Activated CD8-positive, alpha-beta T cell treated with anti-CD3 and anti-CD28 coated beads for 36 hours (primary cell): ENCODE measurements around the gene CPA1. TPM values are rescaled to one million over a fixed set of nuclear protein-coding genes. Genes with fewer than 3 reads are reported as not detected.

Source experiments
- ATAC-seq: fragments of 200-7000 bp; cut with Tn5 transposase; one replicate; pipeline ENCODE4 v1.10.0; 2021; ENCODE audit warnings: mild to moderate bottlenecking, moderate library complexity
- CTCF ChIA-PET: fragments of 350-600 bp; sonication (Branson Sonifier 250); formaldehyde crosslinking; loops from one replicate; lab custom pipeline; 2021; ENCODE audit warnings: antibody characterized with exemption; lab: Charles Lee
- POLR2A ChIA-PET: fragments of 350-600 bp; sonication (Branson Sonifier 250); formaldehyde crosslinking; loops from one replicate; lab custom pipeline; 2021; ENCODE audit warnings: antibody characterized with exemption; lab: Charles Lee
- DNase-seq: peaks from one replicate; pipeline ENCODE4 v3.0.0-alpha.2; 2020
- H3K27ac Mint-ChIP-seq: one replicate; pipeline ENCODE4 v1.8.0; 2021; ENCODE audit warnings: mild to moderate bottlenecking, mixed read lengths
- H3K27me3 Mint-ChIP-seq: one replicate; pipeline ENCODE4 v1.8.0; 2021; ENCODE audit warnings: mixed read lengths
- H3K36me3 Mint-ChIP-seq: one replicate; pipeline ENCODE4 v1.8.0; 2021; ENCODE audit warnings: low read depth, mixed read lengths
- H3K4me1 Mint-ChIP-seq: one replicate; pipeline ENCODE4 v1.8.0; 2021; ENCODE audit warnings: low read depth, mixed read lengths
- H3K4me3 Mint-ChIP-seq: one replicate; pipeline ENCODE4 v1.8.0; 2021; ENCODE audit warnings: mild to moderate bottlenecking, moderate library complexity, mixed read lengths
- H3K9me3 Mint-ChIP-seq: one replicate; pipeline ENCODE4 v1.8.0; 2021; ENCODE audit warnings: mixed read lengths
- intact Hi-C: fragments of 100-400 bp; cut with micrococcal nuclease; formaldehyde crosslinking; loops from one replicate; pipeline ENCODE4 v1.10.0; 2022
- total RNA-seq, 2 experiments: library from RNA; stranded (reverse); gene quantifications; one replicate each; pipeline ENCODE4 v1.2.3, GENCODE V29; 2021
- TF ChIP-seq, protein P1 (sequence below): fragments of 200-600 bp; IDR thresholded peaks from one replicate; pipeline ENCODE4 v1.8.0; 2022; ENCODE audit warnings: antibody characterized with exemption, mild to moderate bottlenecking

The CPA1 gene
- total RNA-seq: not detected

DNA sequence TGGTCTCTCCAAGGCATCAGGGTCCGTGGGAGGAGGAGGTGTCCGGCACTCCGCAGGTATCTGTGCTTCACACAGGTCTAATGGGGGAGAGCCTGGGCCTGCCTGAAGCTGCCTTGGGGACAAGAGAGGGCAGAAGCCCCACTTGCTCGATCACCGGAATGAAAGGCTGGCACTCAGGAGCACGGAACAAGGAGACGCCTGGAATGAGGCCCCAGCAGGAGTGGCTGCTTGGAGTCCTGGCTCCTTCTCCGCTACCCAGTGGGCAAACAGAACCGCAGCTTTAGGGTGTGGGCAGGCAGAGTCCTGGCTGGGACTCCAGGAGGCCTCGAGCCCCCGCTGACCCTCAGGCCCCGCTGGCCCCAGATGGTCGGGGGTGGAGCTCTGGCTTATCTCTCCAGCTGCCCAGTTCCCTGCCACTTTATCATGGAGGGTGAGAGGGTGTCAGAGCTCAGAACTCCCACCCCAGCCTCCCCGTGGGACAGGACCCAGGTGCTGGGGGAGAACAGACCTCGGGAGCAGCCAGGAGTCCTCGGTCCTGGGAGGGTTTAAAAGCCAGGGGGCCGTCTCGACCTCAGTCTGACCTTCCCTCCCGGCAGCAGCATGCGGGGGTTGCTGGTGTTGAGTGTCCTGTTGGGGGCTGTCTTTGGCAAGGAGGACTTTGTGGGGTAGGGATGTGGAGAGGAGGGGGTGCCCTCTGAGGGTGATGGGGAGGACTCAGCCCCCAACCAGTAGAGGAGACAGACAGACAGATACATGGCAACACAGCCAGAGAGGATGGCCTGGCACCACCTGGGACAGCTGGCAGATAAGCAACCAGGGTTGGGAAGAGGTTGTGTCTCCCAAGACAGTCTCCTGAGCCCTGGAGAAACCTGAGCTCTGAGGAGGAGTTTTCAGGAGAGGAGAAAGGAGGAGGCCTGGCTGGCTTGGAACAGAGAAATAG lies at the start of gene CPA1:
Gene CPA1 (plus strand): TSS at position 574 of the 940 bp plus-strand sequence. CDS start 27 bp downstream, at position 601.
- DNase-seq (no peak), ATAC-seq (no peak)
- Mint-ChIP-seq H3K4me3 (no peak within 1 kb of the TSS), H3K36me3 (no peaks in the 10 kb centered on the region), H3K9me3 (peaks cover 8% of the 10 kb centered on the region), H3K27me3 (no peaks in the 10 kb centered on the region), H3K27ac (no peak within 1 kb of the TSS), H3K4me1 (no peaks in the 10 kb centered on the region)
- ChIA-PET POLR2A (no interaction called here), CTCF (interaction anchor here (0.6 to 1.5 kb wide), 2 partner anchors 16 to 243 kb away, joined by 3 read pairs; no protein-coding TSS in a partner anchor)
- TF ChIP-seq, protein P1, sequence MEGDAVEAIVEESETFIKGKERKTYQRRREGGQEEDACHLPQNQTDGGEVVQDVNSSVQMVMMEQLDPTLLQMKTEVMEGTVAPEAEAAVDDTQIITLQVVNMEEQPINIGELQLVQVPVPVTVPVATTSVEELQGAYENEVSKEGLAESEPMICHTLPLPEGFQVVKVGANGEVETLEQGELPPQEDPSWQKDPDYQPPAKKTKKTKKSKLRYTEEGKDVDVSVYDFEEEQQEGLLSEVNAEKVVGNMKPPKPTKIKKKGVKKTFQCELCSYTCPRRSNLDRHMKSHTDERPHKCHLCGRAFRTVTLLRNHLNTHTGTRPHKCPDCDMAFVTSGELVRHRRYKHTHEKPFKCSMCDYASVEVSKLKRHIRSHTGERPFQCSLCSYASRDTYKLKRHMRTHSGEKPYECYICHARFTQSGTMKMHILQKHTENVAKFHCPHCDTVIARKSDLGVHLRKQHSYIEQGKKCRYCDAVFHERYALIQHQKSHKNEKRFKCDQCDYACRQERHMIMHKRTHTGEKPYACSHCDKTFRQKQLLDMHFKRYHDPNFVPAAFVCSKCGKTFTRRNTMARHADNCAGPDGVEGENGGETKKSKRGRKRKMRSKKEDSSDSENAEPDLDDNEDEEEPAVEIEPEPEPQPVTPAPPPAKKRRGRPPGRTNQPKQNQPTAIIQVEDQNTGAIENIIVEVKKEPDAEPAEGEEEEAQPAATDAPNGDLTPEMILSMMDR: no peak
- intact Hi-C loops: no loop called here

DNA sequence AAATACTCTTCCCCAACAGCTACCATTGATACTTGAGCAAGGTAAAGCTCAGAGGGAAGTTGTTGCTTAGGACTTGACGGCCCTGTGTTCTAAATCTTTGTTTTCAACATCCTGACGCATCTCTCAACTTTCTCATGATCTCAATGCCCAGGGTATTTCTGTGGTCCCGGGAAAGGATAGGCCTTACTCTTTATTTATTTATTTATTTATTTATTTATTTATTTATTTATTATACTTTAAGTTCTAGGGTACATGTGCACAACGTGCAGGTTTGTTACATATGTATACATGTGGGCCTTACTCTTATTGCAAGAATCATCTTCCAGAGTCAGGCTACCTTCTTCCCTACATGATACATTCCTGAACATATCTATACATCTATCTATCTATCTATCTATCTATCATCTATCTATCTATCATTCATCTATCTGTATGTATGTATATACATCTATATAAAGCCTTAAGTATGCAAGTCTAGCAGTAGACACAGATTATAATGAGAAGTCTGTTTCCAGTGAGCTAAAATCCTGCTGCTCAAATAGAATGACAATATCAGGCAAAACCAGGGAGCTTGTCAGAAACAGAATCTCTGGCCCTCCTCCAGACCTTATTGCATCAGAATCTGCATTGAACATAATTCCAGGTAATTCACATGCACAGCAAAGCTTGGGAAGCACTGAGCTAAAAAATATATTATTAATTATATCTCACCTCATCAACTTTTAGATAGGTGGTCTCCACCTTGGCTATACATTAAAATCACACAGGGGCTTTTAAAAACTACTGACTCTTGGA lies 47.8 kb upstream of the CPA1 start:
- Mint-ChIP-seq H3K4me3 (no peak overlapping the region), H3K27me3 (no peaks in the 10 kb centered on the region), H3K9me3 (no peaks in the 10 kb centered on the region), H3K27ac (no peak overlapping the region), H3K36me3 (no peaks in the 10 kb centered on the region), H3K4me1 (no peaks in the 10 kb centered on the region)
- CTCF ChIA-PET: no interaction called here
- POLR2A ChIA-PET: interaction anchor here (0.6 kb wide), 1 partner anchor 382 kb away, joined by 3 read pairs; no protein-coding TSS in a partner anchor
- intact Hi-C loops: no loop called here
- ATAC-seq (no peak), DNase-seq (no peak)
- TF ChIP-seq, protein P1: no peak

DNA sequence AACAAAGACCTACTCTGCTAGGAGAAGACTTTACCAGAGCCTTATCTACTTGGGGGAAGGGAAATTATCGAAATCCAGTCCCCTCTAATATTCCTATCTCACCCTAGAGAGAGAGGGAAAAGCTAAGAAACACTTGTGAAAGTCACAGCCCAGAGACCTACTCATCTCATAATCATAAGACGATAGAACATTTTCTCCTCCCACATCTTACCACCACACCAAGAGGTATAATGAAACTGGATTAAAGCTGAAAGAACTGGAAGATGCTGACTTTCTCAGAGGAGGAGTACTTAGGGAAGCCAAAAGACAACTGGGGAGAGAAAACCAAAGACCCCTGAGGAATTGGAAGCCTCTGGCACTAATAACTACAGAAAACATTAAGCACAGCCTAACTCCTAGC lies 46.5 kb upstream of the CPA1 start:
- CTCF ChIA-PET: no interaction called here
- Mint-ChIP-seq H3K4me1 (no peaks in the 10 kb centered on the region), H3K36me3 (no peaks in the 10 kb centered on the region), H3K27ac (no peak overlapping the region), H3K4me3 (no peak overlapping the region), H3K9me3 (no peaks in the 10 kb centered on the region), H3K27me3 (no peaks in the 10 kb centered on the region)
- POLR2A ChIA-PET: interaction anchor here (0.6 kb wide), 1 partner anchor 53 kb away, joined by 3 read pairs; no protein-coding TSS in a partner anchor
- DNase-seq: no peak
- intact Hi-C loops: no loop called here
- no peak for ATAC-seq
- TF ChIP-seq, protein P1: no peak

DNA sequence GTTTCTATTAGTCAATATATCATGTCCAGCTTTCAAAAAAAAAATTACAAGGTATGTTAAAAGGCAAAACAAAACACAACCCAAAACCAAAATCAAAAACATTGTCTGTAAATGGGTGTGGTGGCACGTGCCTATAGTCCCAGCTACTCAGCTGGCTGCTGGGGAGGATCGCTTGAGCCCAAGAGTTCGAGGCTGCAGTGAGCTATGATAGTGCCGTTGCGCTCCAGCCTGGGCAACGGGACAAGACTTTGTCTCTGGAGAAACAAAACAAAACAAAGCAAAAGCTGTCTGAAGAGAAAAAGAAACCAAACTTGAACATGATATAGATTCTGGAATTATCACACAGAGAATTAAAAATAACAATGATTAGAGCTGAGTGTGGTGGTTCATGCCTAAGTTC lies 46.0 kb upstream of the CPA1 start:
- no peak overlapping the region for H3K27ac Mint-ChIP-seq
- DNase-seq: no peak
- ChIA-PET POLR2A (interaction anchor here (0.6 kb wide), 1 partner anchor 54 kb away, joined by 3 read pairs; no protein-coding TSS in a partner anchor), CTCF (no interaction called here)
- H3K36me3 Mint-ChIP-seq: no peaks in the 10 kb centered on the region
- TF ChIP-seq, protein P1: no peak
- H3K4me1 Mint-ChIP-seq: no peaks in the 10 kb centered on the region
- no peak overlapping the region for H3K4me3 Mint-ChIP-seq
- H3K27me3 Mint-ChIP-seq: no peaks in the 10 kb centered on the region
- ATAC-seq: no peak
- intact Hi-C loops: no loop called here
- H3K9me3 Mint-ChIP-seq: no peaks in the 10 kb centered on the region
